ENCODE measurements around the gene ACTR1A.
A peak's percentile ranks its signal among the peaks of the same experiment; 100 is the strongest.
"Not testable (repeated sequence)": the region's sequence is repeated elsewhere in the genome, so short reads cannot be mapped to it uniquely, and the experiment has no call there.

The ACTR1A gene

DNA sequence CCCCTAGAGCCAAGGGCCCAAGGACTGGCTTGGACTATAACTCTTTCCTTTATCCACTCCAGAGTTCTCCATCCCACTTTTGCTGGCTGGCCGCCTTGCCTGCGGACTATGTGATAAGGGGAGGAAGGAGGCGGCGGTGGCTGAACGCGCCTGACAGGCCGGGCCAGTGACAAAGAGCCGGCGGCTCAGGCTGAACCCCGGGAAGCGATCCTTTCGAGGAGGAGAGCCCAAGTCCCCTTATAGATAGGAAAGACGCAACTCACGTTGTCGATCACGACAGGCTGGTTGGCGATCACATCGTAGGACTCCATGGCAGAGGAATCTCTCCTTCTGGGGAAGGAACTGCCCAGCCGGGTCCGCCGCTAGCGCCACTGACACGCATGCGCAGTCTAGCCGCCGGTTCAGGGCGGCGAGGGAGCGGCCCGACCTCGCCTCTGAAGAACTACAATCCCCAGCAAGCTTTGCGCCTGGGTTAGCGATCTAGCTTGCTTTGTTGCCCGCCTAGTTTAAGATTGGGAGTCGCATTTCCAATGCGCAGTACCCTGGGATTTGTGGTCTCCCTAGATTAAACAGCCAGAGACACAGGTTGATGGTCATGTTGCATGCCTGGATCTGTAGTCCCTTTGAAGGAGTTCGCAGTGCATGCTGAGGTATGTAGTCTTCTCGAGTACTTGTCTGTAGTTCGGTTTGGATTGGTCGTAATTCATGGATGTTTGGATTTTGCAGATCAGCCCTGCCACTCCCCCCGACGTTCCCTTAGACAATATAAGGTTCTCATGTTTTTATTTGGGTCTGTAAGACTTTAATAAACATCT lies at the start of gene ACTR1A:
Gene ACTR1A (minus strand): TSS at position 376 of the 815 bp plus-strand sequence. CDS start 65 bp downstream, at position 311.
- peak; percentile 100 for DNase-seq

GRCh38 chr10:102550636-102551210 lies 48.2 kb upstream of the ACTR1A start:
- no peak for DNase-seq

GRCh38 chr10:102549549-102549948 lies 47.0 kb upstream of the ACTR1A start:
- DNase-seq = no peak

DNA sequence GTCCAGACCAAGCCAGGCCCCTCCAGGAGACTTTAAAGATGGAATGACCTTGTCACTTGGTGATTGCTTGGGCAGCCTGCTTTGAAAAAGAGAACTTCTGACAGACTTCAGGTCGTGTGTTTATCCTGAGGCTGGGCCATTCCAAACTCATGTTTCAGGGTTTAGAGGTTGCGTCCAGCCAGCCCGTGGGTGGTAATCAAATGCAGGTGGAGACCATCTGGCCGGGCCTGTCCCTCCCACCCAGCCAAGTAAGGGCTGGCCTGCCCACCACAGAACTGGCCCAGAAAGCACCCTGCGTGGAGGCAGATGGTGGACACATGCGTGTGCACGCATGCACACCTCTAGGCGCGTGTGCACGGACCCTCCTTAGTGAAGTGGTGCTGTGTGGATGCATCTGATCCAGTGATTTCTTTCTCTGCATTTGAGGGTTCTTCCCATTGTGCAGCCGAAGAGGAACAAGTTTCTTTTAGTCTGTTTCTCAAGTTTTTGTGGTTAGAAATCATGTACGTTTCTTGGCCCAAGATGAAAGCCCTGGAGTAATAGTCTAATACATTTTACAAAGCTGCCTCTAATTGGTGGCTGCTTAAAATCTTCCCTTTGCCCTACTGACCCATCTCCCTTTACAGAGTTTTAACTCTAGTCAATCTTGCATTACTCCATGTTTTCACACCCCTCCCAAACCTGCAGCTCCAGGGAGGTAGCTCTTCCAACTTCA lies 44.3 kb upstream of the ACTR1A start:
- DNase-seq = peak; percentile 30

DNA sequence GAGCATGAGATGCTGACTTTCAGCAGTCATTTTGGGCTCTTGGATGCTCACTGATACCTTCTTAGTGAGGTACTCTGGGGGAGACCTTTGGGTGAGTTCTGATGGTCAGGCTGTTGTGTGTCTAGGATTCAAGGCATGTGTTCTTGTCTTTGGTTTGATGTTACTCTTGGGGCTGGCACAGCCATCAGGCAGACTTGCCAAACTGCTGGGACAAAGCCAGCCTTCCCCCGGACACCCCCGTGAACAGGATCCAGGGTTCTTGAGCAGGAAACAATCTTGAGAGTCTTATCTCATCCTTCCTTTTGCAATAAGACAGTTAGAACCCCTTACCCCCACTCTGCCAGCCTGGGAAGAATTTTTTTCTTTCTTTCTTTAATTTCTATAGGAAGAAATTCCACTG lies 43.5 kb upstream of the ACTR1A start:
- no peak for DNase-seq

DNA sequence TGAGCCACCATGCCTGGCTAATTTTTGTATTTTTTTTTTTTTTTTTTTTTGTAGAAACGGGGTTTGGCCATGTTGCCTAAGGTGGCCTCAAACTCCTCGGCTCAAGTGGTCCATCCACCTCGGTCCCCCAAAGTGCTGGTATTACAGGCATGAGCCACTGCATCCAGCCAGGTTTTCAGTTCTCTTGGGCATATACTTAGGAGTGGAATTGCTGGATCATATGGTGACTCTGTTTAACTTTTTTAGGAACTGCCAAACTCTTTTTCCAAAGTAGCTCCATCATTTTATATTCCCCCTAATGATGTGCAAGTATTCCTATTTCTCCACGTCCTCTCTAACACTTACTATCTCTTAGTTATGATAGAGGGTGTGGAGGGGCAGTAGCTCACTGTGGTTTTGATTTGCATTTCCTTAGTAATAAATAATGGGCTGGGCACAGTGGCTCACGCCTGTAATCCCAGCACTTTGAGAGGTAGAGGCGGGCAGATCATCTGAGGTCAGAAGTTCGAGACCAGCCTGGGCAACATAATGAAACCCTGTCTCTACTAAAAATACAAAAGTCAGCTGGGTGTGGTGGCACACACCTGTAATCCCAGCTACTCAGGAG lies 42.9 kb upstream of the ACTR1A start:
- no peak for DNase-seq

DNA sequence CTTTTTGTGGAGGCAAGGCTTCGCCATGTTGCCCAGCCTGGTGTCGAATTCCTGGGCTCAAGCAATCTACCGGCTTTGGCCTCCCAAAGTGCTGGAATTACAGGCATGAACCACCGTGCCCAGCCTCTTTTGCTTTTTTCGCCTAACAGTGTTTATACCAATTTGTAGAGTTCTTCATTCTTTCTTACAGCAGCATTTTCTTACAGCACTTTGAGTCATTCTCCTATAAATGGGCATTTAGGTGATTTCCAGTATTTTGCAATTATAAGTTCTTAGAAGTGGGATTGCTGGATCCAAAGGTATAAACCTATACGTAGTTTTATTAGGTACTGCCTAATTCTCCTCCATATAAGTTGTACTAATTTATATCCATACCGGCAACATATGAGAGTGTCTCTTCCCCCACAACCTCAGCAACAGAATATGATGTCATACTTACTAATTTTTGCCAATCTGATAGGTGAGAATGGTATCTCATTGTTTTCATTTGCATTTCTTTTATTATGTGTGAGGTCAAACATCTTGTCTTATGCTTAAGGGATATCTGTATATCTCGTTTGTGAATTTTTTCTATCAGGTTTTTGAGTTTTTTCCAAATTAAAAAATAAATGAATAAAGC lies 40.4 kb upstream of the ACTR1A start:
- no peak for DNase-seq

- peak; percentile 11 for DNase-seq
Observed at GRCh38 chr10:102540023-102540422, 37.5 kb upstream of the ACTR1A start.

DNA sequence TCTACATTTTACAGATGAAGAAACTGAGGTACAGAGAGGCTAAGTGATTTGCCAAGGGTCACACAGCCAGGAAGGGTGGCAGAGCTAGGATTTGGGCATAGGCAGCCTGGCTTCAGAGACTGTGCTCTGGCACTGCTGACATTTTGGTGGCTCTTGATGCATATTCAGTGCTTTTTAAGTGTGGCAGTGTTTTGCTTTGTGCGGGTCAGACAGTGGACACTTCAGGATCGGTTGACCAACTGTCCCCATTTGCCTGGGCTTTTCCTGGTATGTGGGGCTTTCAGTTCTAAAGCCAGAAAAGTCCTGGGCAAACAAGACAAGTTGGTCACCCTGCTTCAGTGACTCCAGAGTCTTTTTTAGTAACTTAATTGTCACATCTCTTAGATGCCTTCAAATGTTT lies 36.3 kb upstream of the ACTR1A start:
- no peak for DNase-seq

- no peak for DNase-seq
Observed at GRCh38 chr10:102537948-102538347, 35.4 kb upstream of the ACTR1A start.

DNA sequence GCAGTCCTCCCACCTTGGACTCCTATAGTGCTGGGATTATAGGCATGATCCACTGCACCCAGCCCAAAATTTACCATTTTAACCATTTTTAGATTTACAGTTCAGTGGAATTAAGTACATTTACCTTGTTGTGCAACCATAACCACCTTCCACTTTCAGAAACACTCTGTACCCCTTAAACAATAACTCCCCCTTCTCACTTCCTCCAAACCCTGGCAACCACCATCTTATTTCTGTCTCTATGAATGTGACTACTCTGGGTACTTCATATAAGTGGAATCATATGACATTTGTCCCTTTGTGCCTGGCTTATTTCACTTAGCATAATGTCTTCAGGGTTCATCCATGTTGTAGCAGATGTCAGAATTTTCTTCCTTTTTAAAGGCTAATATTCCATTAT lies 34.9 kb upstream of the ACTR1A start:
- DNase-seq = no peak

DNA sequence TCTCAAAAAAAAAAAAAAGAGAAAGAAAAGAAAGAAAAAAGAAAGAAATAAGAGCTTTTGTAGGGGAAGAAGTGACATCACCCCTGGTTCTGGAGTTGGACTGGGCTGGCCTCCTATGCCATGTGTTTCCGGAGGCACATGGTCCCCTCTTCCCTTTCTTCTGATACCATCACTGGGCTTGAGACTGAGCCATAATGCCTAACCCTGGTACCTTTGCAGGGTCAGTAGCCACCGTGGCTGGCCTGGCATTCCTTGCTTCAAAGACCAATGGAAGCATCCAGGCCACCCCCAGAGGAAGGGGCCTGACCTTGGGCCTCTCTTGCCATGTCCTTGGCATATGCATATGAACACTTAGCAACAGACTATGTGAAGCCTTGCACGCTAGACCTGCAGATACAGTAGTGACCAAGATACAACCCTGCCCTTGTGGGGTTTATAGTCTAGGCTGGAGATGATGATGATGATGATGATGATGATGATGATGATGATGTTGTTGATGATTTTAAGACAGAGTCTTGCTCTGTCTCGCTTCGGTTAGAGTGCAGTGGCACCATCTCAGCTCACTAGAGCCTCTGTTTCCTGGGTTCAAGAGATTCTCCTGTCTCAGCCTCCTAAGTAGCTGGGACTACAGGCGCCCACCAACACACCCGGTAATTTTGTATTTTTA lies 33.1 kb upstream of the ACTR1A start:
- no peak for DNase-seq

DNA sequence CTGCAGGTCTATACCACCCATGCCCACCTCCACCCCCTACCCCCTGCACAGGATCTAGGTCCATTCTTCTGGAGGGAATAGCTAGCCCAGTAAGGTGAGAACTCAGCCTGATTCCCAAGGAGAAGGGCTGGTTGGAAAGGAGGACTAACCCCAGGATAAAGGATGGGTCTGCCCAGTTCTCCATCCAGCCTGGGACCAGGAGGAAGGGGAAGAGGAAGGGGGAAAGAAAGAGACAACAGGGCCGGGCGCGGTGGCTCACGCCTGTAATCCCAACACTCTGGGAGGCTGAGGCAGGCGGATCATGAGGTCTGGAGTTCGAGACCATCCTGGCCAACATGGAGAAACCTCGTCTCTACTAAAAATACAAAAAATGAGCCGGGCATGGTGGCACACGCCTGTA lies 32.5 kb upstream of the ACTR1A start:
- not testable (repeated sequence) for DNase-seq

DNA sequence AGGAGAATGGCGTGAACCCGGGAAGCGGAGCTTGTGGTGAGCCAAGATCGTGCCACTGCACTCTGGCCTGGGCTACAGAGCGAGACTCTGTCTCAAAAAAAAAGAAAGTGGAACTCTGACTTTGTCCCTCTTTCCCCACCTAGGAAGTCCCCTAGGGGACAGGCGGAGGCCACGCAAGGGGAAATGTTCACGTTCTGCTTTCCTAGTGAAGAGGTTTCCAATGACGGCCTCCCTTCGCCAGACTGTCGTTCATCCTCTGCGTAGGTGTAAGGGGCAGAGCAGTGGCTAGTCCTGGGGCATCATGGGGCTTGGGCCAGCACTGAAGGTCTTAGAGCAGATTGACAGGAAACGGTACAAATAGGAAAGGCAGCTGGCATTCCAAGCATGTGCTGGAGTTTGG lies 31.8 kb upstream of the ACTR1A start:
- no peak for DNase-seq

DNA sequence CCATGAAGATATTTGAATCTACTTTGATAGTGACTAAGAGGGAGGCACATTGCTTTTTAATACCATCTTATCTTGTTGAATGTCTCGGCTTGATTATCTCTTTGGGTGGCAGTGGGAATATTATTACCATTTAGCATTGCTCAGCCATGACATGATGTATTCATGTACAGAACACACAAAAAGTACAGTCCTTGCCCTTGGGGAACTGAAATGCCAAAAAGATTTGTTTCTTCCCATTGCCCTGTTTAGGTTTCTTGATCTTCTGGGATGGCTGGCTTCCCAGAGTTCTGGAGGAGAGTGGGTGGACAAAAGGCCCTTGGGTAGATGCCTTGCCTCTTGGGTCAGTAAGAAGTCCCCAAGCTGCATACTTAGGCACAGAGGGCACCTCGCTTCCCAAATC lies 25.0 kb upstream of the ACTR1A start:
- no peak for DNase-seq

- DNase-seq = no peak
Observed at GRCh38 chr10:102524746-102525145, 22.2 kb upstream of the ACTR1A start.

DNA sequence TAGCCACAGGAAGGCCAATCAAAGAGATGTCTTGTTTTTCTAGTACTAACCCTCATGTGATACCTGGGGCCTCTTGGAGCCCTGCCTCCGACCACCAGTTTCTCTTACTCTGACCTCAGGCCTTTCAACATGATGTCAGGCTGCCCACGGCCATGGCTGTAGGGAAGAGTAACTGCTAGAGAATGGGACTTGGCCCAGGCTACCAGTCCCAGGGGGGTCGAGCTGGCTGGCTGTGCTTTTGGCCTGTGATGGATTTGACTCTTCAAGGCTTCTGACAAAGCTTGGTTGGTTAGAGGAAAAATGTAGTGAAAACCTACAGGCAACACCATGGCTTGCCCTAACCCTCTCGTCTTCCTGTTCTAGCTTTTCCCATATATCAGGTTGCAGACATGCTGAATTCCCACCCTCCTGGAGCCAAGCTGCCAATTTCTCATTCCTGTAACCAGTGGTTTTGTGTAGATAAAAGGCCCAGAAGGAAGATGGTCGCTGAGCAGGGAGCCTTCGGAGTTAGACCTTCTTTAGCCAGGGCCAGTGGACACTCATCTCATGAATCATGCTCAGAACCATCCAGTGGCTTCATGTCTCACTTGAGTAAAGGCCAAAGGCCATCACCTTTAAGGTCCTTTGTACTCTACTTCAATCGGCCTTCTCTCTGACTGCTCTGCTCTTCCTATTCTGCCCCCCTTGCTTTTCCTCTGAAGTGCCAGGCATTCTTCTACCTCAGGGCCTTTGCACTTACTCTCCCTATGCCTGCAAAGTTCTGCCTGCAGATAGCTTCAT lies 20.9 kb upstream of the ACTR1A start:
- peak; percentile 77 for DNase-seq

- DNase-seq = no peak
Observed at GRCh38 chr10:102522874-102523249, 20.4 kb upstream of the ACTR1A start.

GRCh38 chr10:102519246-102519825 lies 16.8 kb upstream of the ACTR1A start:
- DNase-seq = no peak

DNA sequence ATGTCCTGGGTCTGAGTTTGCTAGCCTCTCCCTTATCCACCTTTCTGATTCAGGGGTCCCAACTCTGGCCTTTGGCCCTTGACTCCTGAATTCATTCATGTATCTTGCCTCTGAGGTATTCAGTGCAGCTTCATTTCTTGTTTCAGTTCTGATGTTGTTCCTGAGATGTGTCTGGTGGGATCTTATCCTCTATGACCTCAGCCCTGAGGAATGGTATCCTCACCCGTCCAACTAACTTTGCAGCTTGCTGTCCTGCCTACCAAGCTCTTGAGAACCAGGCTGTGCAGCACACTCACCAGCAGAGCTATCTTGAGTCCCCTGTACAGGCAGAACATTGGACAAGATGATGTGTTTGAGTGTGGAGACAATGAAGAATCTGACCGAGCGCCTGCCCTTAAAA lies 15.0 kb upstream of the ACTR1A start:
- DNase-seq = peak; percentile 60

DNA sequence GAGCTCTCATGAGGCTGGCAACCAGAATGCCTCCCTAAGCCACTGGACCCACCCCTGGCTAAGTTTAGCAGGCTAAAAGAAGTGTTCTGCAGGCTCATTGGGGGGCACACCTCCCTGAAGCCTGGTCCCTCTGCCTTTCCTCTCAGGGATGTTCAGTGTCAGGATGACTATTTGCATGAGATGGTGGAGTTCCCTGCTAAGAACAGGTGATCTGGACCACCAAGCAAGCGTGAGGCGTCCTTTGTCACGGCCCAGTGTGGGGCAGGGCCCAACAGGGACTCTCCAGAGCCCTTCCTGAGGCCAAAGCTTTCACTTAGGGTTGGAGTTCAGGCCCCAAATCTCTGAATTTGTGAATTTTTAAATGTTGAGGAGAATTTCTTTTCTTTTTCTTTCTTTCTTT lies 13.2 kb upstream of the ACTR1A start:
- DNase-seq = no peak
